GM23338 (cell line): ENCODE measurements around the gene ZBTB7A. TPM values are rescaled to one million over a fixed set of nuclear protein-coding genes. Genes with fewer than 3 reads are reported as not detected.

Source experiments
- ATAC-seq: fragments of 200-7000 bp; cut with Tn5 transposase; 3 replicates; pipeline ENCODE4 v1.9.1; 2020
- DNase-seq: peaks from one replicate; pipeline ENCODE4 v3.0.0-alpha.2; 2015; ENCODE audit warnings: low spot score
- H2AFZ ChIP-seq: fragments of 200-600 bp; sonication (generic); 2 replicates; pipeline ENCODE4 v1.8.0; 2016; ENCODE audit warnings: antibody characterized with exemption, mild to moderate bottlenecking, moderate library complexity
- H3F3A ChIP-seq: fragments of 200-600 bp; sonication (generic); replicated peaks from 2 replicates; pipeline ENCODE4 v1.8.0; 2017; ENCODE audit warnings: antibody characterized with exemption, mixed run types, low read depth
- H3K27ac ChIP-seq: fragments of 200-600 bp; sonication (generic); 2 replicates; pipeline ENCODE4 v1.6.1; 2016; ENCODE audit warnings: low read depth
- H3K27me3 ChIP-seq: fragments of 200-600 bp; sonication (generic); 2 replicates; pipeline ENCODE4 v1.8.0; 2016; ENCODE audit warnings: mild to moderate bottlenecking, mixed run types, moderate library complexity; ENCODE audit not compliant: insufficient read depth
- H3K36me3 ChIP-seq: fragments of 200-600 bp; sonication (generic); 2 replicates; pipeline ENCODE4 v1.8.0; 2016; ENCODE audit warnings: mild to moderate bottlenecking; ENCODE audit not compliant: insufficient read depth
- H3K4me1 ChIP-seq: fragments of 200-600 bp; sonication (generic); 2 replicates; pipeline ENCODE4 v1.8.0; 2016; ENCODE audit warnings: mild to moderate bottlenecking, moderate library complexity; ENCODE audit not compliant: insufficient read depth
- H3K4me2 ChIP-seq: fragments of 200-600 bp; sonication (generic); 2 replicates; pipeline ENCODE4 v1.7.1; 2017; ENCODE audit warnings: mixed run types
- H3K4me3 ChIP-seq: fragments of 200-600 bp; sonication (generic); 2 replicates; pipeline ENCODE4 v1.6.1; 2016; ENCODE audit warnings: mixed run types
- H3K79me2 ChIP-seq: fragments of 200-600 bp; sonication (generic); replicated peaks from 2 replicates; pipeline ENCODE4 v1.8.0; 2017; ENCODE audit warnings: mild to moderate bottlenecking; ENCODE audit not compliant: insufficient read depth
- H3K9me2 ChIP-seq: fragments of 200-600 bp; sonication (generic); 2 replicates; pipeline ENCODE4 v1.8.0; 2017; ENCODE audit not compliant: insufficient read depth
- H4K20me1 ChIP-seq: fragments of 200-600 bp; sonication (generic); replicated peaks from 2 replicates; pipeline ENCODE4 v1.8.0; 2017; ENCODE audit warnings: mild to moderate bottlenecking; ENCODE audit not compliant: insufficient read depth
- H3K27ac Mint-ChIP-seq: 2 replicates; pipeline ENCODE4 v1.8.0; 2020; ENCODE audit warnings: inconsistent platforms, mild to moderate bottlenecking, moderate library complexity, mixed read lengths
- H3K27me3 Mint-ChIP-seq: 3 replicates; pipeline ENCODE4 v1.8.0; 2022; ENCODE audit warnings: low read depth, mild to moderate bottlenecking, moderate library complexity, mixed read lengths, inconsistent platforms; ENCODE audit not compliant: insufficient read depth, poor library complexity
- H3K36me3 Mint-ChIP-seq: 3 replicates; pipeline ENCODE4 v1.8.0; 2021; ENCODE audit warnings: low read depth, mild to moderate bottlenecking, inconsistent platforms, moderate library complexity, mixed read lengths
- H3K4me1 Mint-ChIP-seq: 3 replicates; pipeline ENCODE4 v1.8.0; 2020; ENCODE audit warnings: mild to moderate bottlenecking, inconsistent platforms, mixed read lengths
- H3K4me3 Mint-ChIP-seq: 3 replicates; pipeline ENCODE4 v1.8.0; 2021; ENCODE audit warnings: moderate library complexity, mild to moderate bottlenecking, inconsistent platforms, mixed read lengths
- H3K9me3 Mint-ChIP-seq: 3 replicates; pipeline ENCODE4 v1.8.0; 2020; ENCODE audit warnings: moderate library complexity, mild to moderate bottlenecking, inconsistent platforms, mixed read lengths
- CREB1 ChIP-seq: fragments of 250-450 bp; sonication (Bioruptor Pico); IDR thresholded peaks from 2 replicates; pipeline ENCODE4 v1.5.0; 2020; ENCODE audit warnings: low read depth, mild to moderate bottlenecking, moderate library complexity
- ETS1 ChIP-seq: IDR thresholded peaks from 2 replicates; pipeline ENCODE4 v1.6.1; 2016; ENCODE audit warnings: antibody characterized with exemption
- EZH2 ChIP-seq: fragments of 200-600 bp; sonication (generic); IDR thresholded peaks from one replicate; pipeline ENCODE4 v1.8.0; 2017; ENCODE audit warnings: antibody characterized with exemption, mild to moderate bottlenecking, low read depth; ENCODE audit not compliant: unreplicated experiment
- EZH2phosphoT487 ChIP-seq: fragments of 200-600 bp; sonication (generic); IDR thresholded peaks from one replicate; pipeline ENCODE4 v1.8.1; 2018; ENCODE audit warnings: antibody characterized with exemption; ENCODE audit not compliant: unreplicated experiment
- JUNB ChIP-seq: IDR thresholded peaks from one replicate; pipeline ENCODE4 v1.6.1; 2016; ENCODE audit warnings: antibody characterized with exemption; ENCODE audit not compliant: unreplicated experiment
- NANOG ChIP-seq: IDR thresholded peaks from 2 replicates; pipeline ENCODE4 v1.6.1; 2016; ENCODE audit warnings: antibody characterized with exemption, borderline replicate concordance
- POLR2AphosphoS5 ChIP-seq: IDR thresholded peaks from 2 replicates; pipeline ENCODE4 v1.6.1; 2016; ENCODE audit warnings: antibody characterized with exemption, low read depth
- REST ChIP-seq: IDR thresholded peaks from one replicate; pipeline ENCODE4 v1.6.1; 2018; ENCODE audit warnings: antibody characterized with exemption; ENCODE audit not compliant: unreplicated experiment
- STAT1 ChIP-seq: IDR thresholded peaks from one replicate; pipeline ENCODE4 v1.6.1; 2016; ENCODE audit warnings: antibody characterized with exemption; ENCODE audit not compliant: unreplicated experiment
- ZNF114 ChIP-seq: fragments of 250-450 bp; sonication (Bioruptor Pico); IDR thresholded peaks from 2 replicates; pipeline ENCODE4 v1.5.0; 2020; ENCODE audit warnings: mild to moderate bottlenecking, moderate library complexity
- ZNF331 ChIP-seq: fragments of 250-450 bp; sonication (Bioruptor Pico); IDR thresholded peaks from 2 replicates; pipeline ENCODE4 v1.5.0; 2020; ENCODE audit warnings: low read depth, mild to moderate bottlenecking, moderate library complexity
- ZNF462 ChIP-seq: fragments of 250-450 bp; sonication (Bioruptor Pico); IDR thresholded peaks from 2 replicates; pipeline ENCODE4 v1.5.0; 2020; ENCODE audit warnings: mild to moderate bottlenecking, moderate library complexity
- polyA plus RNA-seq: library from polyadenylated mRNA; unstranded; fragments of >200 nt; fragmentation: Nextera tagmentation; extraction: Ambion mirVana; gene quantifications from 2 replicates; pipeline ENCODE4 v1.2.1, GENCODE V29; 2016
- total RNA-seq: library from RNA; depleted of rRNA; stranded (reverse); fragments of >200 nt; shearing (Covaris generic); gene quantifications from 2 replicates; pipeline ENCODE4 v1.2.3, GENCODE V29; 2014
- TF ChIP-seq, protein P1 (sequence below), 2 experiments: fragments of 200-600 bp in 1 of 2; sonication (generic) in 1 of 2; conservative IDR thresholded peaks; 2 replicates each; pipeline versions ENCODE4 v1.5.1 to v1.6.1; 2016 to 2017; ENCODE audit warnings: antibody characterized with exemption in 2 of 2, low read depth in 2 of 2, mild to moderate bottlenecking in 2 of 2, moderate library complexity in 1 of 2

Gene ZBTB7A
- total and polyA plus RNA-seq, 2 experiments from 2014 or later = 9.5 to 35.0 TPM

GRCh38 chr19:4115050-4115817 is 48.5 kb upstream of the ZBTB7A start:
- Histone ChIP-seq H3K36me3 (peaks cover 19% of the 10 kb centered on the region; the same call in 1 of the 2 replicates), H3K79me2 (peaks cover 19% of the 10 kb centered on the region), H3K4me1 (no peaks in the 10 kb centered on the region), H3K4me3 (no peak overlapping the region), H3K27me3 (no peaks in the 10 kb centered on the region), H3K4me2 (no peak overlapping the region), H3K27ac (no peak overlapping the region), H2AFZ (no peak overlapping the region), H4K20me1 (peaks cover 42% of the 10 kb centered on the region), H3F3A (no peaks in the 10 kb centered on the region), H3K9me2 (no peaks in the 10 kb centered on the region)
- Mint-ChIP-seq H3K9me3 (no peaks in the 10 kb centered on the region; the same call in 2 of the 3 replicates), H3K4me3 (no peak overlapping the region), H3K27me3 (peaks cover 17% of the 10 kb centered on the region), H3K36me3 (peaks cover 59% of the 10 kb centered on the region), H3K4me1 (no peaks in the 10 kb centered on the region), H3K27ac (no peak overlapping the region; the same call in 1 of the 2 replicates)
- ATAC-seq = no peak
- DNase-seq = no peak
- TF ChIP-seq POLR2AphosphoS5 = no peak
- TF ChIP-seq ZNF331 = no peak
- TF ChIP-seq REST = no peak
- TF ChIP-seq ETS1 = no peak
- TF ChIP-seq ZNF462 (CRISPR knock-in tag) = no peak
- TF ChIP-seq NANOG = no peak
- TF ChIP-seq ZNF114 (CRISPR knock-in tag) = no peak
- no peak for TF ChIP-seq JUNB
- no peak for TF ChIP-seq CREB1 (CRISPR knock-in tag)
- TF ChIP-seq, protein P1, sequence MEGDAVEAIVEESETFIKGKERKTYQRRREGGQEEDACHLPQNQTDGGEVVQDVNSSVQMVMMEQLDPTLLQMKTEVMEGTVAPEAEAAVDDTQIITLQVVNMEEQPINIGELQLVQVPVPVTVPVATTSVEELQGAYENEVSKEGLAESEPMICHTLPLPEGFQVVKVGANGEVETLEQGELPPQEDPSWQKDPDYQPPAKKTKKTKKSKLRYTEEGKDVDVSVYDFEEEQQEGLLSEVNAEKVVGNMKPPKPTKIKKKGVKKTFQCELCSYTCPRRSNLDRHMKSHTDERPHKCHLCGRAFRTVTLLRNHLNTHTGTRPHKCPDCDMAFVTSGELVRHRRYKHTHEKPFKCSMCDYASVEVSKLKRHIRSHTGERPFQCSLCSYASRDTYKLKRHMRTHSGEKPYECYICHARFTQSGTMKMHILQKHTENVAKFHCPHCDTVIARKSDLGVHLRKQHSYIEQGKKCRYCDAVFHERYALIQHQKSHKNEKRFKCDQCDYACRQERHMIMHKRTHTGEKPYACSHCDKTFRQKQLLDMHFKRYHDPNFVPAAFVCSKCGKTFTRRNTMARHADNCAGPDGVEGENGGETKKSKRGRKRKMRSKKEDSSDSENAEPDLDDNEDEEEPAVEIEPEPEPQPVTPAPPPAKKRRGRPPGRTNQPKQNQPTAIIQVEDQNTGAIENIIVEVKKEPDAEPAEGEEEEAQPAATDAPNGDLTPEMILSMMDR (conservative IDR thresholded peaks at IDR 0.05; ENCODE audit: low read depth in 2 of 2) = no peak
- TF ChIP-seq EZH2phosphoT487 = no peak
- no peak for TF ChIP-seq EZH2
- no peak for TF ChIP-seq STAT1
